Measurements from ENCODE around the gene LST1.

The LST1 gene

GRCh38 chr6:31621320-31621939 lies 35.4 kb downstream of the LST1 start:
- no peak for DNase-seq

- DNase-seq = no peak
Measured at GRCh38 chr6:31621991-31622390, 35.9 kb downstream of the LST1 start.

- no peak for DNase-seq
Measured at GRCh38 chr6:31622684-31623091, 36.6 kb downstream of the LST1 start.

GRCh38 chr6:31624070-31624469 lies 38.0 kb downstream of the LST1 start:
- no peak for DNase-seq

- no peak for DNase-seq
Measured at GRCh38 chr6:31626952-31627351, 40.9 kb downstream of the LST1 start.

GRCh38 chr6:31627690-31628287 lies 41.7 kb downstream of the LST1 start:
- DNase-seq = no peak

GRCh38 chr6:31629014-31629413 lies 42.9 kb downstream of the LST1 start:
- no peak for DNase-seq

GRCh38 chr6:31630177-31630934 lies 44.3 kb downstream of the LST1 start:
- no peak for DNase-seq

DNA sequence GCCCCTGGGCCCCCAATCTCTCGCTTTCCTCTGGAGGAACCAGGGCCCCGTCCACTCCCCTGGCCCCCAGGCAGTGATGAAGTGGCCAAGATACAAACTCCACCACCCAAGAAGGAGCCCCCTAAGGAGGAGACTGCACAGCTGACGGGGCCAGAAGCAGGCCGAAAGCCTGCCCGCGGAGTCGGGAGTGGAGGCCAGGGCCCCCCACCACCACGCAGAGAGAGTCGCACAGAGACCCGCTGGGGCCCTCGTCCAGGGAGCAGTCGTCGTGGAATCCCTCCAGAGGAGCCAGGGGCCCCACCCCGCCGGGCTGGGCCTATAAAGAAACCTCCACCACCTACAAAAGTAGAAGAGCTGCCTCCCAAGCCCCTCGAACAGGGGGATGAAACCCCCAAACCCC lies 45.1 kb downstream of the LST1 start:
- no peak for DNase-seq

DNA sequence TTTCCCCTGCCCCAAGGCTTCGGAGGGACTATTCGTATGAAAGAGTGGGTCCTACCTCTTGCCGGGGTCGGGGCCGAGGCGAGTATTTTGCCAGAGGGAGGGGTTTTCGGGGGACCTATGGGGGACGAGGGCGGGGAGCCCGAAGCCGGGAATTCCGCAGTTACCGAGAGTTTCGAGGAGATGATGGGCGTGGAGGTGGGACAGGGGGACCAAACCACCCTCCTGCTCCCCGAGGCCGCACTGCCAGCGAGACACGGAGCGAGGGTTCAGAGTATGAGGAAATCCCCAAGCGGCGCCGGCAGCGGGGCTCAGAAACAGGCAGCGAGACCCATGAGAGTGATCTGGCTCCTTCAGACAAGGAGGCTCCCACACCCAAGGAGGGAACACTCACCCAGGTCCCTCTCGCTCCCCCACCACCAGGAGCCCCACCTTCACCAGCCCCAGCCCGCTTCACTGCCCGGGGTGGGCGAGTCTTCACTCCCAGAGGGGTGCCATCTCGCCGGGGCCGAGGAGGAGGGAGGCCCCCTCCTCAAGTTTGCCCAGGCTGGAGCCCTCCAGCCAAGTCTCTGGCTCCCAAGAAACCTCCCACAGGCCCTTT lies 45.7 kb downstream of the LST1 start:
- no peak for DNase-seq

DNA sequence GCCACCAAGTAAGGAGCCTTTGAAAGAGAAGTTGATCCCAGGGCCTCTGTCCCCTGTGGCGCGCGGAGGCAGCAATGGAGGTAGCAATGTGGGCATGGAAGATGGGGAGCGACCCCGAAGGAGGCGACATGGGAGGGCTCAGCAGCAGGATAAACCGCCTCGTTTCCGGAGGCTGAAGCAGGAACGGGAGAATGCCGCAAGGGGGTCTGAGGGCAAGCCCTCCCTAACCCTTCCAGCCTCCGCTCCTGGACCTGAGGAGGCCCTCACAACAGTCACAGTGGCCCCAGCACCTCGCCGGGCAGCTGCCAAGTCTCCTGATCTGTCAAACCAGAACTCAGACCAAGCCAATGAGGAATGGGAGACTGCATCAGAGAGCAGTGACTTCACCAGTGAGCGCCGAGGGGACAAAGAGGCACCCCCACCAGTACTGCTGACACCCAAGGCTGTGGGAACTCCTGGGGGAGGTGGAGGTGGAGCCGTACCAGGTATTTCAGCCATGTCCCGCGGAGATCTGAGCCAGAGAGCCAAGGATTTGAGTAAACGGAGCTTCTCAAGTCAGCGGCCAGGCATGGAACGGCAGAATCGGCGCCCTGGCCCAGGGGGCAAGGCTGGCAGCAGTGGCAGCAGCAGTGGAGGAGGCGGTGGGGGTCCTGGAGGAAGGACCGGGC lies 46.3 kb downstream of the LST1 start:
- no peak for DNase-seq

DNA sequence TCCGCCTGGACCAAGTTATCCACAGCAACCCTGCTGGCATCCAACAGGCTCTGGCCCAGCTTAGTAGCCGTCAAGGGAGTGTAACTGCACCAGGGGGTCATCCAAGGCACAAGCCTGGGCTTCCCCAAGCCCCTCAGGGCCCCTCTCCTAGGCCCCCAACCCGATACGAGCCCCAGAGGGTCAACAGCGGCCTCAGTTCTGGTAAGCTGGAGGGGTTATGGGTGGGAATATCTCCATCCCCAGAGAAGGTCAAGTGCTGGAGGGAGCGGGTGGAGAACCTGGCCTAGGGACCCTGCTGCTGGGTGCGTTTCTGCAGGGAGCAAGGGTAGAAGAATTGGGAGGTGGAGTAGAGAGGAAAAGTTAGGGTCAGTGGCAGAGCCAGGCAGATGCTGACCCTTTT lies 47.4 kb downstream of the LST1 start:
- DNase-seq = no peak

GRCh38 chr6:31634131-31634530 lies 48.1 kb downstream of the LST1 start:
- no peak for DNase-seq

DNA sequence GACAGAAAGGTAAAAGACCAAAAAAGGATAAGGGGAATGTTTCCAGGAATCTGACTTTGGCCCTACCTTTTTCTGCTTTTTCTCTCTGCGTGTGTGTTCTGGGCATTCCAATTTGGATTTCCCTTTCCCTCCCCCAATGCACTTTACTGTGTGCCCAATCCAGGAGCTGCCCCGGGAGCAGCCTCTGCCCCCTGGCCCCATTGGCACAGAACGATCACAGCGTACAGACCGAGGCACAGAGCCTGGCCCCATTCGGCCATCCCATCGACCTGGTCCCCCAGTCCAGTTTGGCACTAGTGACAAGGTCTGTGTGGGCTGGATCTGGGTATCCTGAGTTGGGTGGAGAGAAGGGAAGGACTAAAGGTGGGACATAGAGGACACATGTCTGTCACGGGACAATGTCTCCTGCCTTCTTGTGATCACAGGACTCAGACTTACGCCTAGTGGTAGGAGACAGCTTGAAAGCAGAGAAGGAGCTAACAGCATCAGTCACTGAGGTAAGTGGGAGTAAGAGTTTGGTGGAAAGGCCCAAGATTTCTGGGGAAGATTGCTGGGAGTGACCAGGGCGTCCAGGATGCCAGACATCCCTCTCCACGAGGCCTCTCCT lies 49.0 kb downstream of the LST1 start:
- DNase-seq = no peak

DNA sequence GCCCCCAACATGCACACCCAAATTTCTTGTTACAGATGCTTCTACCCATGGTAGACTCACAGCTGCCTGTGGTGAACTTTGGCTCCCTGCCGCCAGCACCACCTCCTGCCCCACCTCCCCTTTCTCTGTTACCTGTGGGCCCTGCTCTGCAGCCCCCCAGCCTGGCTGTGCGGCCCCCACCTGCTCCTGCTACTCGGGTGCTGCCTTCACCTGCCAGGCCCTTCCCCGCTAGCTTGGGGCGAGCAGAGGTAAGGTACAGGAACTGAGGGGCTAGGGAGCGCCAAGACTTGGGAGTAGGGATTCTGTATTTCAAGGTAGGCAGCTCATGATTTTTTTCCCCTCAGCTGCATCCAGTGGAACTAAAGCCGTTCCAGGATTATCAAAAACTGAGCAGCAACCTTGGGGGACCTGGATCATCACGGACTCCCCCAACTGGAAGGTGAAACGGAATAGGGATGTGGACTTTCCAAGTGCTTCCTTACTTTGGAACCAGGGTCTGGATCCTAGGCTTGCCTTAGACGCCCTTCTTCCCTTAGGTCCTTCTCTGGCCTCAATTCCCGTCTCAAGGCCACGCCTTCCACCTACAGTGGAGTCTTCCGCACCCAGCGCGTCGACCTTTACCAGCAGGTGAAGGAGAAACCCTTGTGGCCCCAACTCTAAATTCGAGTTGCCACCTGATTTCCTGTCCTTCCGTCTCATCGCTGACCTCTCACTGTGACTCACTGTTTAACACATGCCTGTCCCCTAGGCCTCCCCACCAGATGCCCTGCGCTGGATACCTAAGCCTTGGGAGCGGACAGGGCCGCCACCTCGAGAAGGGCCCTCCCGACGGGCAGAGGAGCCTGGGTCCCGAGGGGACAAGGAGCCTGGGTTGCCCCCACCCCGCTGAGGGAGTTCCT lies 50.9 kb downstream of the LST1 start:
- no peak for DNase-seq

Data from DMS79 treated with DMSO at 0.1 percent for 48 hours (cell line).